Measurements from ENCODE around the gene KIZ. TPM values are rescaled to one million over a fixed set of nuclear protein-coding genes. Genes with fewer than 3 reads are reported as not detected.

Gene KIZ
- total and polyA plus RNA-seq, 2 of the 4 experiments (the other 2 are of a cell fraction) = 9.9 to 14.0 TPM

DNA sequence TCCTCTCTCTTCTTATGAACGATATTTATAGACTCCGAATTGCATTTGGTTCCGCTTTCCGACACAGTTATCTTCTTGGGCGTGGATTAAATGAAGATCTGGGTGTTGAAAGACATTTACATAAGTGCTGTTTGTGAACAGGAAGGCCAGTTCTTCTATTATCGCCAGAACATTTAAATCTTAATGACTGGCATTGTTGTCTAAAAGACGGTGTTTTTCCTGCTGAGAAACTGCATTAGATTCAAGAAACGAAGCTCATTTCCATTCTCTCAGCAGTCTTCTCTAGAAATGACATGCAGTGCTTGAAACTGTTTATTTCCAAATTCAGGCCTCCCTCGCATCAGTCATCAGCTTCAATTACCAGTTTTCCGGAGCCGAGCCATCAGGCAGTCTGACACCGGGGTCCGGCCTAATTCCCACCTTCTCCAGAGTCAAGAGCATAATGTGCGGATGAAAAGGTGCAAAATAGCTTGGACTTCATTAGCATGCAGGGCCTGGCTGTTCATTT lies 35.7 kb upstream of the KIZ start:
- H4K91ac ChIP-seq (ENCODE audit: insufficient read depth, low read depth, low read length) = no peak overlapping the region
- BruUV-seq (replicated peaks) = no TSS peak
- no peak overlapping the region for H4K5ac ChIP-seq (ENCODE audit: low read depth, low read length)
- WGBS, 2 experiments (ENCODE audit: extremely low coverage in 2 of 2, insufficient read length in 1 of 2) = 52% methylated on average over 2 of the region's 14 CpGs; no CpG with 5 or more reads in 1 of the 2 experiments
- DNase-seq = no peak
- H3K4me1 ChIP-seq (ENCODE audit: control insufficient read depth, insufficient read depth, low read length) = no peaks in the 10 kb centered on the region
- H2BK5ac ChIP-seq (ENCODE audit: low read depth, low read length, poor library complexity, severe bottlenecking) = no peak overlapping the region
- H3K9me3 ChIP-seq (ENCODE audit: control insufficient read depth, insufficient read depth, low read length) = no peaks in the 10 kb centered on the region
- H3K56ac ChIP-seq (ENCODE audit: extremely low read depth, insufficient read depth, low read length) = no peak overlapping the region
- ChIA-PET CTCF (no interaction called here), POLR2A (ENCODE audit: unreplicated experiment) (no interaction called here)
- peaks cover 37% of the 10 kb centered on the region for H3K27me3 ChIP-seq (ENCODE audit: control insufficient read depth, insufficient read depth, low read length)
- no peak overlapping the region for H3K4me3 ChIP-seq (ENCODE audit: insufficient read depth, low read depth, low read length)
- no peak overlapping the region for H3K4ac ChIP-seq (ENCODE audit: low read depth, low read length)
- H3K18ac ChIP-seq (ENCODE audit: low read depth, low read length) = no peak overlapping the region
- no peak overlapping the region for H3K23ac ChIP-seq (ENCODE audit: low read depth, low read length)
- H4K20me1 ChIP-seq (ENCODE audit: insufficient read depth, low read length) = no peaks in the 10 kb centered on the region
- no peaks in the 10 kb centered on the region for H3K79me1 ChIP-seq (ENCODE audit: low read depth in 1 of 2, low read length in 2 of 2)
- intact Hi-C loops (cut with micrococcal nuclease) = no loop called here
- no peak overlapping the region for H2BK15ac ChIP-seq (ENCODE audit: low read depth, low read length)
- no peaks in the 10 kb centered on the region for H3K9me1 ChIP-seq (ENCODE audit: insufficient read depth, low read length)
- H3K14ac ChIP-seq (replicated peaks; ENCODE audit: low read depth, low read length) = no peak overlapping the region
- TF ChIP-seq POLR2A (IDR thresholded peaks at IDR 0.05; ENCODE audit: low read depth, low read length) (no peak), MXI1 (IDR thresholded peaks at IDR 0.05; ENCODE audit: borderline replicate concordance, low read depth, low read length) (no peak), SMC3 (IDR thresholded peaks at IDR 0.05; ENCODE audit: low read depth, low read length) (no peak), FOS (IDR thresholded peaks at IDR 0.05; ENCODE audit: low read depth, low read length) (no peak), NFE2L2 (IDR thresholded peaks at IDR 0.05; ENCODE audit: low read depth, low read length) (no peak), MAFK (IDR thresholded peaks at IDR 0.05; ENCODE audit: low read depth, low read length) (no peak)
- TF ChIP-seq, protein P1, sequence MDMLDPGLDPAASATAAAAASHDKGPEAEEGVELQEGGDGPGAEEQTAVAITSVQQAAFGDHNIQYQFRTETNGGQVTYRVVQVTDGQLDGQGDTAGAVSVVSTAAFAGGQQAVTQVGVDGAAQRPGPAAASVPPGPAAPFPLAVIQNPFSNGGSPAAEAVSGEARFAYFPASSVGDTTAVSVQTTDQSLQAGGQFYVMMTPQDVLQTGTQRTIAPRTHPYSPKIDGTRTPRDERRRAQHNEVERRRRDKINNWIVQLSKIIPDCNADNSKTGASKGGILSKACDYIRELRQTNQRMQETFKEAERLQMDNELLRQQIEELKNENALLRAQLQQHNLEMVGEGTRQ (IDR thresholded peaks at IDR 0.05; ENCODE audit: low read depth, low read length) = no peak
- TF ChIP-seq, protein P2, sequence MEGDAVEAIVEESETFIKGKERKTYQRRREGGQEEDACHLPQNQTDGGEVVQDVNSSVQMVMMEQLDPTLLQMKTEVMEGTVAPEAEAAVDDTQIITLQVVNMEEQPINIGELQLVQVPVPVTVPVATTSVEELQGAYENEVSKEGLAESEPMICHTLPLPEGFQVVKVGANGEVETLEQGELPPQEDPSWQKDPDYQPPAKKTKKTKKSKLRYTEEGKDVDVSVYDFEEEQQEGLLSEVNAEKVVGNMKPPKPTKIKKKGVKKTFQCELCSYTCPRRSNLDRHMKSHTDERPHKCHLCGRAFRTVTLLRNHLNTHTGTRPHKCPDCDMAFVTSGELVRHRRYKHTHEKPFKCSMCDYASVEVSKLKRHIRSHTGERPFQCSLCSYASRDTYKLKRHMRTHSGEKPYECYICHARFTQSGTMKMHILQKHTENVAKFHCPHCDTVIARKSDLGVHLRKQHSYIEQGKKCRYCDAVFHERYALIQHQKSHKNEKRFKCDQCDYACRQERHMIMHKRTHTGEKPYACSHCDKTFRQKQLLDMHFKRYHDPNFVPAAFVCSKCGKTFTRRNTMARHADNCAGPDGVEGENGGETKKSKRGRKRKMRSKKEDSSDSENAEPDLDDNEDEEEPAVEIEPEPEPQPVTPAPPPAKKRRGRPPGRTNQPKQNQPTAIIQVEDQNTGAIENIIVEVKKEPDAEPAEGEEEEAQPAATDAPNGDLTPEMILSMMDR (conservative IDR thresholded peaks at IDR 0.05; ENCODE audit: low read depth, low read length) = no peak
- dilution Hi-C loops (cut with HindIII; ENCODE audit: low sequenced_read_pairs, unreplicated experiment) = no loop called here
- in situ Hi-C loops (cut with MboI; ENCODE audit: low sequenced_read_pairs) = no loop called here
- H3K36me3 ChIP-seq (ENCODE audit: control insufficient read depth, insufficient read depth, low read length) = no peaks in the 10 kb centered on the region
- no peak overlapping the region for H4K8ac ChIP-seq (ENCODE audit: low read depth in 2 of 2, low read length in 2 of 2)
- no peak overlapping the region for H3K4me2 ChIP-seq (ENCODE audit: low read depth, low read length)
- no peak overlapping the region for H3K9ac ChIP-seq (ENCODE audit: low read depth, low read length)
- no peak for ATAC-seq (ENCODE audit: low read depth)
- H3K27ac ChIP-seq (ENCODE audit: insufficient read depth, low read length) = no peak overlapping the region
- no peak overlapping the region for H2BK120ac ChIP-seq (ENCODE audit: low read depth, low read length)
- H2BK20ac ChIP-seq (ENCODE audit: low read depth, low read length) = no peak overlapping the region
- no peak overlapping the region for H2AK5ac ChIP-seq (ENCODE audit: low read depth, low read length)
- H2AK9ac ChIP-seq (replicated peaks; ENCODE audit: low read depth, low read length, poor library complexity) = no peak overlapping the region
- H2AFZ ChIP-seq (replicated peaks; ENCODE audit: low read length, poor library complexity) = no peak overlapping the region

Measured in IMR-90 (cell line).